KOPT-K1 (cell line): ENCODE measurements around the gene ALDH7A1.

Experiments
- H3K27ac ChIP-seq: fragments of 200-600 bp; sonication (generic); 2 replicates; pipeline ENCODE4 v1.5.1; 2016; ENCODE audit warnings: antibody characterized with exemption, mild to moderate bottlenecking, low read depth, low read length; ENCODE audit not compliant: poor library complexity, severe bottlenecking
- H3K36me3 ChIP-seq: fragments of 200-600 bp; sonication (generic); 2 replicates; pipeline ENCODE4 v1.5.1; 2017; ENCODE audit warnings: antibody characterized with exemption, mild to moderate bottlenecking, low read length, moderate library complexity; ENCODE audit not compliant: insufficient read depth
- H3K9me3 ChIP-seq: fragments of 200-600 bp; sonication (generic); 2 replicates; pipeline ENCODE4 v1.5.1; 2017; ENCODE audit warnings: antibody characterized with exemption, low read length, mild to moderate bottlenecking; ENCODE audit not compliant: insufficient read depth, poor library complexity, severe bottlenecking

ALDH7A1 gene

GRCh38 chr5:126513302-126513701 is 81.7 kb downstream of the ALDH7A1 start:
- no peaks in the 10 kb centered on the region for H3K9me3 ChIP-seq
- H3K27ac ChIP-seq, result no peak overlapping the region
- H3K36me3 ChIP-seq, result no peaks in the 10 kb centered on the region

GRCh38 chr5:126512451-126512850 is 82.6 kb downstream of the ALDH7A1 start:
- no peaks in the 10 kb centered on the region for H3K36me3 ChIP-seq
- H3K9me3 ChIP-seq, result no peaks in the 10 kb centered on the region
- no peak overlapping the region for H3K27ac ChIP-seq

- Histone ChIP-seq H3K27ac (no peak overlapping the region), H3K9me3 (no peaks in the 10 kb centered on the region), H3K36me3 (no peaks in the 10 kb centered on the region)
These were observed 83.1 kb downstream of the ALDH7A1 start for GRCh38 chr5:126511961-126512360.

- H3K27ac ChIP-seq, result no peak overlapping the region
- H3K36me3 ChIP-seq, result no peaks in the 10 kb centered on the region
- H3K9me3 ChIP-seq, result no peaks in the 10 kb centered on the region
These were observed 85.7 kb downstream of the ALDH7A1 start for GRCh38 chr5:126509339-126509738.

- no peak overlapping the region for H3K27ac ChIP-seq
- H3K36me3 ChIP-seq, result no peaks in the 10 kb centered on the region
- no peaks in the 10 kb centered on the region for H3K9me3 ChIP-seq
These were observed 86.1 kb downstream of the ALDH7A1 start for GRCh38 chr5:126508962-126509279.

- Histone ChIP-seq H3K27ac (no peak overlapping the region), H3K36me3 (no peaks in the 10 kb centered on the region), H3K9me3 (no peaks in the 10 kb centered on the region)
These were observed 86.6 kb downstream of the ALDH7A1 start for GRCh38 chr5:126508251-126508961.

- Histone ChIP-seq H3K9me3 (no peaks in the 10 kb centered on the region), H3K27ac (no peak overlapping the region), H3K36me3 (no peaks in the 10 kb centered on the region)
These were observed 88.9 kb downstream of the ALDH7A1 start for GRCh38 chr5:126506079-126506478.

- Histone ChIP-seq H3K27ac (no peak overlapping the region), H3K36me3 (no peaks in the 10 kb centered on the region), H3K9me3 (no peaks in the 10 kb centered on the region)
These were observed 91.4 kb downstream of the ALDH7A1 start for GRCh38 chr5:126503602-126504104.

GRCh38 chr5:126501448-126501847 is 93.6 kb downstream of the ALDH7A1 start:
- H3K9me3 ChIP-seq, result no peaks in the 10 kb centered on the region
- H3K36me3 ChIP-seq, result no peaks in the 10 kb centered on the region
- no peak overlapping the region for H3K27ac ChIP-seq

- Histone ChIP-seq H3K27ac (no peak overlapping the region), H3K9me3 (no peaks in the 10 kb centered on the region)
These were observed 95.1 kb downstream of the ALDH7A1 start for GRCh38 chr5:126499853-126500342.

GRCh38 chr5:126499278-126499677 is 95.7 kb downstream of the ALDH7A1 start:
- H3K9me3 ChIP-seq, result no peaks in the 10 kb centered on the region
- no peaks in the 10 kb centered on the region for H3K36me3 ChIP-seq
- H3K27ac ChIP-seq, result no peak overlapping the region

More at GRCh38 chr5:126499853-126500342, 95.1 kb downstream of the ALDH7A1 start:
- no peaks in the 10 kb centered on the region for H3K36me3 ChIP-seq

- H3K9me3 ChIP-seq, result no peaks in the 10 kb centered on the region
- H3K27ac ChIP-seq, result no peak overlapping the region
- no peaks in the 10 kb centered on the region for H3K36me3 ChIP-seq
These were observed 97.5 kb downstream of the ALDH7A1 start for GRCh38 chr5:126497506-126497905.

GRCh38 chr5:126494393-126494792 is 100.6 kb downstream of the ALDH7A1 start:
- H3K36me3 ChIP-seq, result no peaks in the 10 kb centered on the region
- H3K27ac ChIP-seq, result no peak overlapping the region

GRCh38 chr5:126492939-126493338 is 102.1 kb downstream of the ALDH7A1 start:
- Histone ChIP-seq H3K9me3 (no peaks in the 10 kb centered on the region), H3K27ac (no peak overlapping the region), H3K36me3 (no peaks in the 10 kb centered on the region)

More at GRCh38 chr5:126494393-126494792, 100.6 kb downstream of the ALDH7A1 start:
- no peaks in the 10 kb centered on the region for H3K9me3 ChIP-seq

- Histone ChIP-seq H3K9me3 (no peaks in the 10 kb centered on the region), H3K36me3 (no peaks in the 10 kb centered on the region), H3K27ac (no peak overlapping the region)
These were observed 104.7 kb downstream of the ALDH7A1 start for GRCh38 chr5:126490167-126490940.
